Mucosa of descending colon (tissue), 3 donors: ENCODE data around the gene KSR2. TPM values are rescaled to one million over a fixed set of nuclear protein-coding genes. Genes with fewer than 3 reads are reported as not detected.
A peak's percentile ranks its signal among the peaks of the same experiment; 100 is the strongest.

Experiments
- ATAC-seq: fragments of 200-7000 bp; cut with Tn5 transposase; one replicate; pipeline ENCODE4 v1.9.1; 2020; ENCODE audit warnings: mild to moderate bottlenecking, moderate library complexity
- DNase-seq, 3 donors: peaks; one replicate each; pipeline ENCODE4 v3.0.0-alpha.2; 2020
- H3K36me3 ChIP-seq: fragments of 200-600 bp; one replicate; pipeline ENCODE4 v1.8.0; 2021; ENCODE audit warnings: low read depth, mild to moderate bottlenecking
- H3K4me1 ChIP-seq: fragments of 200-600 bp; one replicate; pipeline ENCODE4 v1.8.0; 2021; ENCODE audit warnings: low read depth, mild to moderate bottlenecking
- H3K4me3 ChIP-seq: fragments of 200-600 bp; one replicate; pipeline ENCODE4 v1.8.0; 2021; ENCODE audit warnings: mild to moderate bottlenecking
- H3K9me3 ChIP-seq: fragments of 200-600 bp; one replicate; pipeline ENCODE4 v1.8.0; 2021; ENCODE audit warnings: mild to moderate bottlenecking
- CTCF ChIP-seq: fragments of 200-600 bp; IDR thresholded peaks from one replicate; pipeline ENCODE4 v1.8.0; 2022; ENCODE audit warnings: antibody characterized with exemption, mild to moderate bottlenecking
- intact Hi-C, 2 donors: fragments of 100-400 bp; cut with DNase I in 1 of 2; cut with micrococcal nuclease in 1 of 2; formaldehyde crosslinking; loops; one replicate each; pipeline versions ENCODE4 v1.11.0 to v1.11.1; 2022; cut with DNase I, micrococcal nuclease
- total RNA-seq, 3 donors: library from RNA; stranded (reverse); fragmentation: NEBNext Ultra II Directional in 2 of 3; extraction: Animal tissue kit (Norgen Biotek cat#: 25700) in 2 of 3; gene quantifications; one replicate each; pipeline versions ENCODE4 v1.2.1 to v1.2.4, GENCODE V29; 2021 to 2023
- donor health status: DM: no; HTN: no; CAD: no; lungs with moderate emphysema.
- donor health status: DM: no; HTN: no; CAD: no.
- donor health status: DM: no; HTN: yes; CAD: no.

KSR2 gene
- total RNA-seq, 3 donors from 2014 or later: 1.4 to 2.8 (median 2.5) TPM

- H3K4me1 ChIP-seq: no peaks in the 10 kb centered on the region
- H3K9me3 ChIP-seq: peaks cover 4% of the 10 kb centered on the region
- no peaks in the 10 kb centered on the region for H3K36me3 ChIP-seq
- DNase-seq: no peak
- H3K4me3 ChIP-seq: no peak overlapping the region
- no peak for ATAC-seq
- TF ChIP-seq CTCF: no peak
- intact Hi-C loops: no loop called here
Measured at GRCh38 chr12:117467588-117467987, 501.2 kb downstream of the KSR2 start.

DNA sequence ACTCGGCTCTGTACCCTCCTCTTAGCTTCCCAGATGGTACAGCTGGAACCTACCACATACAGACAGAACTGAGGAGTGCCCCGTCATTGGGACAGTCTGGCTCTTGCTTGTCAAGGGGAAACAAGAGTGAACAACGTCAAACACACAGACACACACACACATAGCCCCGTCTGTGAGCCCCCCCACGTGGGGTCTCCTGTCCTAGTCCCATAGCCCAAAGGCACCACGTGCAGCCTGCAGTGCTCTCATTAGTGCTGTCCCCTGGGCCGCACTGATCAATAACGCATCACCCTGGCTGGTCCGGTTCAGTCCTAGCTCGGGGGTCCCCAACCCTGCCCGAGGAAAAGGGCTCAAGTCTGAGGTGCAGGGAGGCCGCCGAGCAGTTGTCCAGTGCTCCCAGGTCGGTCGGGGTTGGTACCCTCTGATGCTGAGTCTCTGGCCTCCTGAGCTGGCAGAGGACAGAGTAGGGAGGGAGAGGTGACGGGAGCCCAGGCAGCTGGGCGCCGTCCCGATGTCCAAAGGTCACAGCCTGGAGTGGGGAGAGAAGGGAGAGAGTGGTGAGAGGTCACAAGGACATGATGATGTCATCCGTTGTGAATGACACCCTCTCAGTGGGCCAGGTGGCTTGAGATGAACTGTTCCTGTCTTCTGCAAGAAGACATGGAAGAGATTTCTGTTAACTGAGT, 502.0 kb downstream of the KSR2 start:
- Histone ChIP-seq H3K36me3 (no peaks in the 10 kb centered on the region), H3K4me3 (no peak overlapping the region), H3K9me3 (peaks cover 4% of the 10 kb centered on the region), H3K4me1 (no peaks in the 10 kb centered on the region)
- ATAC-seq: peak; percentile 44
- TF ChIP-seq CTCF: no peak
- intact Hi-C loops: no loop called here
- DNase-seq: peak in 1 of 3 donors; percentile 30

DNA sequence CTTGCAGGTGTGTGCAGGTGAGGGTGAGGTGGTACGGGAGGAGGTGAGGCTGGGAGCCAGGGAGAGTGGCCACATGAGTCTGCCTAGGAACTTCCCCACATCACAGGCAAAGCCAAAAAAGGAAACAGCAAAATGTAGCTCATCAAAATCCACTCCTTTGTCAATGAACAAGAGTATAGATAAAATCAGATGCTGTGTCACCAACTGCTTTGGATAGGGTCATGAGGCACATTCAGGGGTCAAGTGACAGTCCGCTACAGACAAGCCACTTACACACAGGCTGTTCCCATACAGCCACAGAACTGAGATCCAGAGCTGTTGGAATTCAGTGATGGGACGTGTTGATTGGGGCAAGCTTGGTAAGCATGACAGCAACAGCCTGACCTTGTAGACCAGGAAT, 507.1 kb downstream of the KSR2 start:
- H3K4me1 ChIP-seq: no peaks in the 10 kb centered on the region
- DNase-seq (no peak), ATAC-seq (no peak)
- no peak for TF ChIP-seq CTCF
- intact Hi-C loops: no loop called here
- H3K36me3 ChIP-seq: no peaks in the 10 kb centered on the region
- H3K4me3 ChIP-seq: no peak overlapping the region
- H3K9me3 ChIP-seq: no peaks in the 10 kb centered on the region

GRCh38 chr12:117459229-117459628, 509.6 kb downstream of the KSR2 start:
- Histone ChIP-seq H3K4me3 (no peak overlapping the region), H3K9me3 (no peaks in the 10 kb centered on the region), H3K4me1 (no peaks in the 10 kb centered on the region), H3K36me3 (no peaks in the 10 kb centered on the region)
- TF ChIP-seq CTCF: no peak
- ATAC-seq (no peak), DNase-seq (no peak)
- intact Hi-C loops: no loop called here

GRCh38 chr12:117457189-117457588, 511.6 kb downstream of the KSR2 start:
- no peak for TF ChIP-seq CTCF
- Histone ChIP-seq H3K4me1 (no peaks in the 10 kb centered on the region), H3K36me3 (no peaks in the 10 kb centered on the region), H3K9me3 (no peaks in the 10 kb centered on the region), H3K4me3 (no peak overlapping the region)
- DNase-seq: no peak
- no peak for ATAC-seq
- intact Hi-C loops: no loop called here

- ATAC-seq: no peak
- intact Hi-C loops: no loop called here
- Histone ChIP-seq H3K4me3 (no peak overlapping the region), H3K36me3 (no peaks in the 10 kb centered on the region), H3K9me3 (no peaks in the 10 kb centered on the region), H3K4me1 (no peaks in the 10 kb centered on the region)
- DNase-seq: no peak
- TF ChIP-seq CTCF: no peak
Measured at GRCh38 chr12:117456076-117456475, 512.7 kb downstream of the KSR2 start.
